Upper lobe of right lung (tissue), 1 donor: ENCODE measurements around the gene PDE4B. TPM values are rescaled to one million over a fixed set of nuclear protein-coding genes. Genes with fewer than 3 reads are reported as not detected.

Experiments used
- ATAC-seq: fragments of 200-7000 bp; cut with Tn5 transposase; one replicate; pipeline ENCODE4 v1.9.1; 2020; ENCODE audit warnings: mild to moderate bottlenecking, moderate library complexity
- DNase-seq: peaks from one replicate; pipeline ENCODE4 v3.0.0-alpha.2; 2020
- H3K27ac ChIP-seq: fragments of 200-600 bp; one replicate; pipeline ENCODE4 v1.8.0; 2022
- H3K27me3 ChIP-seq: fragments of 200-600 bp; one replicate; pipeline ENCODE4 v1.8.0; 2022; ENCODE audit warnings: mild to moderate bottlenecking
- H3K36me3 ChIP-seq: fragments of 200-600 bp; one replicate; pipeline ENCODE4 v1.8.0; 2022
- H3K4me1 ChIP-seq: fragments of 200-600 bp; one replicate; pipeline ENCODE4 v1.8.0; 2022
- H3K4me3 ChIP-seq: fragments of 200-600 bp; one replicate; pipeline ENCODE4 v1.8.0; 2022; ENCODE audit warnings: mild to moderate bottlenecking
- H3K9me3 ChIP-seq: fragments of 200-600 bp; one replicate; pipeline ENCODE4 v1.8.0; 2022
- CTCF ChIP-seq: fragments of 200-600 bp; IDR thresholded peaks from one replicate; pipeline ENCODE4 v1.8.0; 2022; ENCODE audit warnings: antibody characterized with exemption
- intact Hi-C: fragments of 100-400 bp; cut with DNase I; formaldehyde crosslinking; loops from one replicate; pipeline ENCODE4 v1.11.0; 2022
- total RNA-seq: library from RNA; stranded (reverse); fragmentation: NEBNext Ultra II Directional; extraction: Animal tissue kit (Norgen Biotek cat#: 25700); gene quantifications from one replicate; pipeline ENCODE4 v1.2.1, GENCODE V29; 2021
- donor health status: DM: no; HTN: yes; CAD: no; lungs with severe emphysema.

Gene PDE4B
- total RNA-seq, 1 donor from 2014 or later, result 14.3 TPM

GRCh38 chr1:66351478-66351877 is 558.8 kb downstream of the PDE4B start:
- H3K4me1 ChIP-seq, result peaks cover 53% of the 10 kb centered on the region
- peak overlapping the region; percentile 24 for H3K27ac ChIP-seq
- H3K36me3 ChIP-seq, result peaks cover 4% of the 10 kb centered on the region
- no peaks in the 10 kb centered on the region for H3K27me3 ChIP-seq
- H3K4me3 ChIP-seq, result no peak overlapping the region
- no peak for ATAC-seq
- no peak for DNase-seq
- intact Hi-C loops, result no loop called here
- H3K9me3 ChIP-seq, result no peaks in the 10 kb centered on the region
- no peak for TF ChIP-seq CTCF

GRCh38 chr1:66351913-66352312 is 559.2 kb downstream of the PDE4B start:
- intact Hi-C loops, result no loop called here
- Histone ChIP-seq H3K36me3 (peaks cover 8% of the 10 kb centered on the region), H3K4me1 (peaks cover 53% of the 10 kb centered on the region), H3K9me3 (no peaks in the 10 kb centered on the region), H3K4me3 (no peak overlapping the region), H3K27ac (peak overlapping the region; percentile 24), H3K27me3 (no peaks in the 10 kb centered on the region)
- DNase-seq (no peak), ATAC-seq (peak; percentile 33)
- no peak for TF ChIP-seq CTCF

- no peak for TF ChIP-seq CTCF
- intact Hi-C loops, result no loop called here
- Histone ChIP-seq H3K36me3 (peaks cover 13% of the 10 kb centered on the region), H3K27me3 (no peaks in the 10 kb centered on the region), H3K27ac (no peak overlapping the region), H3K9me3 (no peaks in the 10 kb centered on the region), H3K4me3 (no peak overlapping the region), H3K4me1 (peaks cover 53% of the 10 kb centered on the region)
- ATAC-seq, result no peak
- DNase-seq, result no peak
These were observed 560.1 kb downstream of the PDE4B start for GRCh38 chr1:66352792-66353191.

- no peaks in the 10 kb centered on the region for H3K27me3 ChIP-seq
- no peaks in the 10 kb centered on the region for H3K9me3 ChIP-seq
- H3K4me1 ChIP-seq, result peaks cover 53% of the 10 kb centered on the region
- no peak for TF ChIP-seq CTCF
- H3K4me3 ChIP-seq, result no peak overlapping the region
- H3K27ac ChIP-seq, result no peak overlapping the region
- intact Hi-C loops, result no loop called here
- DNase-seq (no peak), ATAC-seq (no peak)
- H3K36me3 ChIP-seq, result peaks cover 13% of the 10 kb centered on the region
These were observed 560.6 kb downstream of the PDE4B start for GRCh38 chr1:66353257-66353656.

- intact Hi-C loops, result no loop called here
- DNase-seq (no peak), ATAC-seq (no peak)
- no peak overlapping the region for H3K4me3 ChIP-seq
- no peak overlapping the region for H3K27ac ChIP-seq
- no peaks in the 10 kb centered on the region for H3K27me3 ChIP-seq
- no peak for TF ChIP-seq CTCF
- peaks cover 52% of the 10 kb centered on the region for H3K4me1 ChIP-seq
- H3K36me3 ChIP-seq, result peaks cover 13% of the 10 kb centered on the region
- no peaks in the 10 kb centered on the region for H3K9me3 ChIP-seq
These were observed 561.9 kb downstream of the PDE4B start for GRCh38 chr1:66354311-66355201.
